Measurements from ENCODE around the gene COL4A2.
"Not testable (repeated sequence)": the region's sequence is repeated elsewhere in the genome, so short reads cannot be mapped to it uniquely, and the experiment has no call there.

COL4A2 gene

DNA sequence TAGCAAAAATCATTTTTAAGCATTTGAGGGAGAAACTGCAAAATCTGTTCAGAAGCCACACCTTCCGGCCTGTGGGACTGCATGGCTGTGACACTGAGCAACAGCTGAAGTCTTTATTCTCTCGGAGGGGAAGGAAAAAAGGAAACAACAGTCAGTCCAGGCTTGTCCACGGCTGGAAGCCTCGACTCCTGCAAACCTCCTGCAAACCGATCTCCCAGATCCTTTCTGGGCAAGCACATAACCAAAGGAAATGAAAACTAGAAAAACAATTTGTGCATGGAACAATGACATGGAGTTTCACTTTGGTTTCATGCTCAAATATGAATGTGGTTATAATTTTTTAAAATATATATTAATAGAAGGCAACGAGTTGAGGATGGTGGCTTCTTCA is 1.1 kb upstream of the COL4A2 start:
- DNase-seq (ENCODE audit: low read depth in 3 of 3, low spot score in 1 of 3), result no peak

DNA sequence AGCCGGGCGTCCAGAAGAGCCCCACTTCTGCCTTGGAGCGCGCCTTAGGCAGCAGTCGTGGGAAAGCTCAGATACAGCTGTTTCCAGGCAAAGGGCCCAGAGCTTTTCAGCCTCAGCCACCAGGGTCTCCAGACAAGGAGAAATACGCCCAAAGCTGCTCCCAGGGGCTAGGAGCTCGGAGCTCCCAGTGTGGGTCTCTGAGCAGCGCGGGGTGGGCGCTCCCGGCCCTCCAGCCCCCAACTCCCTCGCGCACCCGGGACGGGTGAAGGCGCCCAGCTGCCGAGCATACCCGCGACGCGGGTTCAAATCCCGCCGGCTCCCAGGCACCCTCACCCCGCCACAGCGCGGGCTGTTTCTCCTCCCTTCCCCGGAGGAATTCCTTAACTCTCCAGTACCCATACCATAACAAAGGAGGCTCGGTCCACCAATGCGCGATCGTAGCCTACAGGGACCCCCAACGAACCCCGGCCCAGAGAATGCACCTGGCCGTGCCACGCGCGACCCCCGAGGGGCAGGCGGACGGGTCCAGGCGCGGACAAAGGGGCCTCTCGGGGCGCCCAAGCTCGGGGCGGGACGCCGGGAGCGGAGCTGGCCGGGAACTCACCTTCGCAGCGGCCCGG is 634 bp upstream of the COL4A2 start:
- no peak for DNase-seq (ENCODE audit: low read depth in 3 of 3, low spot score in 1 of 3)

DNA sequence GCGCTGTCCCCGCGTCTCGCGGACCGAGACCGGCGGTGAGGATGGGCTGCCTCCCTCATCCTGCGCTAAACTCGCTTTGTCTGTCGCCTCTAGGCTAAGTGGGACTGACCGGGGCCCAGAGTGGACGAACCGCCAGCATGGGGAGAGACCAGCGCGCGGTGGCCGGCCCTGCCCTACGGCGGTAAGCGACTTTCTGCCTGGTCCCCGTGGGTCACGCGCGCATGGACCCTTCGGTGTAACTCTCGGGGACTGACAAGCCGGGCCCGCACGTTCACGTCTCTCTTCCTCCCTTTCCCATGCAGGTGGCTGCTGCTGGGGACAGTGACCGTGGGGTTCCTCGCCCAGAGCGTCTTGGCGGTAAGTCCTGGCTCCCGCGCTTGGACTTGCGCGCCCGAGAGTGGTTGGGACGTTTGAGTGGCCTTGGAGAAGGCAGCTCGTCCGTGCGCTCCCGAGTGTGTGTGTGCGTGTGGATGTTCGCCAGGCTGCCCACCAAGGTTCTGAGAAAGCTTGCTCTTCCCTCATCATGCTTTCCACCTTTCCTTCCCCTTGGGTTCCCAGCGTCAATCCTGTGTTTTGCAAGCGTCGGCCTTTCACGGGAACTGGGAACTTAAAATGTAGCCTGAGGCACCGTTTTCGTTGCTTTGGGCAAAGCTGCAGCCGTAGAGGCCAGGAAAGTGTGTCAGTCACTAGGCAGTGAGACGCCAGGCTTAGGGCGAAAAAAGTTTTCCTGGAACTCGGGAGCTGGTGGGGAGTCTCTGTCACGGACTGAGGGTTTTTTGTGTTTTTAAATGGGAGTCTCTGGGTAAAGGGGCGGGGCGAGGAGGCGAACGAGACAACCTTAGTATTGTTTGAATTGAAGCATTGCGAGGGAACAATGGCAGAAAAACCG is 927 bp downstream of the COL4A2 start:
- DNase-seq (ENCODE audit: low read depth in 3 of 3, low spot score in 1 of 3), result no peak

DNA sequence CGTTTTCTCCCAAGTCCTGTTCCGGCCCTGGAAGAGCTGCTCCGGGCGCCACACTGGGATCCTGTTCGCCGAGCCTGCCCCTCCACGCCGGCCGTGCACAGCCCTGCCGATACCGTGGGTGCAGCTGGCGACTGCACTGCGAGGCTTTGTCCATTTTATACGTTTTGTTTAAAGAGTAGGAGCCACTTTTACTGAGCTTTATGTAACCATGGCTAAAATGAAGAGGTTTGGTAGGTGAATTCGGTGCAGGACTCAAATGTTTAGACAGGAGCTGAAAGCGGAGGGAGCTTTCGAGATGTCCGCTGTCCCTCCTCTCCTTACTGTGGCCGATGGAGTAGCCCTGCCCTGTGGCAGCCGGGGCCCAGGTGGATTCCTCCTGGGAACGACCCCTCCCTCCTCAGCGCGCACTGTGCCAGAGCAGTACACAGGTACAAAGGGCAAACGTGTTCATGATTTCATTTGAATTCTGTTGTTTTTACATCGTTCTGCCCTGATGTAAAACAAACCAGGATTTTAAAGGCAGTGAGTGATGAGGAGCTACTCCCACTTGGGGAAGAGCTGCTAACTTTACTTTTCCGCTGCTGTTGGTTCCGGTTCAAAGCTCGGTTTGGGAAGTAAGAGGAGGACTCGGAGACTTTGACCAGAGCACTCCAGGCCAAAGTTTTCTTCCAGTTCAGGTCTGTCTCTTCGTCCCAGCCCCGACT is 1.7 kb downstream of the COL4A2 start:
- no peak for DNase-seq (ENCODE audit: low read depth in 3 of 3, low spot score in 1 of 3)

DNA sequence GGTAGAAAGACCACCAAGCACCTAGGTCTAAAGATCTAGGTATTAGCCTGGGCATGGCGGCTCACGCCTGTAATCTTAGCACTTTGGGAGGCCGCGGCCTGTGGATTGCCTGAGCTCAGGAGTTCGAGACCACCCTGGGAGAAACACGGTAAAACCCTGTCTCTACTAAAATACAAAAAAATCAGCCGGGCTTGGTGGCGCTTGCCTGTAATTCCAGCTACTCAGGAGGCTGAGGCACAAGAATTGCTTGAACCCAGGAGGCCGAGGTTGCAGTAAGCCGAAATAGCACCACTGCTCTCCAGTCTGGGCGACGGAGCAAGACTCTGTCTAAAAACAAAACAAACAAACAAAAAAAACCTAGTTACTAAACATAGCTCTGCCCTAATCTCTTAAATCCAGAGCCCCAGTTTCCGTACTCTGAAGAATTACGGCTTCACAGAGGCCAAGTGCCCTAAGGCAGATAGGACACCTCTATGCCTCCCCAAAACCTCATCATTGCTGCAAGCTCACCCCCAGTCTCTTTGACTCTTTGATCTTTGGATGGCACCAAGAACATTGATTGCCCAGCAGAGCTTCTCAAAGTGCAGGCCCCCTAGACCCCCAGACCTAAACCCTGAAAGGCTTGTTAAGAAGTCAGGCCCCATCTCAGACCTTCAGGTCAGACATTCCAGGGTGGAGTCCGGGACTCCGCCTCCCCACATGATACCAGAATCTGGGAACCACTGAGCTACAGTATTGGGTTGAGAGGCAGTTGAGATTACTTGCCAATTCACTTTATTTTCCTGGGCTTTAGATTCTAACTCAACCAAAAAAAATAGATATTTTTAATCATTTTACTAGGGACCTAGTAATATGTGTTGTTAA is 2.8 kb downstream of the COL4A2 start:
- no peak for DNase-seq (ENCODE audit: low read depth in 3 of 3, low spot score in 1 of 3)

DNA sequence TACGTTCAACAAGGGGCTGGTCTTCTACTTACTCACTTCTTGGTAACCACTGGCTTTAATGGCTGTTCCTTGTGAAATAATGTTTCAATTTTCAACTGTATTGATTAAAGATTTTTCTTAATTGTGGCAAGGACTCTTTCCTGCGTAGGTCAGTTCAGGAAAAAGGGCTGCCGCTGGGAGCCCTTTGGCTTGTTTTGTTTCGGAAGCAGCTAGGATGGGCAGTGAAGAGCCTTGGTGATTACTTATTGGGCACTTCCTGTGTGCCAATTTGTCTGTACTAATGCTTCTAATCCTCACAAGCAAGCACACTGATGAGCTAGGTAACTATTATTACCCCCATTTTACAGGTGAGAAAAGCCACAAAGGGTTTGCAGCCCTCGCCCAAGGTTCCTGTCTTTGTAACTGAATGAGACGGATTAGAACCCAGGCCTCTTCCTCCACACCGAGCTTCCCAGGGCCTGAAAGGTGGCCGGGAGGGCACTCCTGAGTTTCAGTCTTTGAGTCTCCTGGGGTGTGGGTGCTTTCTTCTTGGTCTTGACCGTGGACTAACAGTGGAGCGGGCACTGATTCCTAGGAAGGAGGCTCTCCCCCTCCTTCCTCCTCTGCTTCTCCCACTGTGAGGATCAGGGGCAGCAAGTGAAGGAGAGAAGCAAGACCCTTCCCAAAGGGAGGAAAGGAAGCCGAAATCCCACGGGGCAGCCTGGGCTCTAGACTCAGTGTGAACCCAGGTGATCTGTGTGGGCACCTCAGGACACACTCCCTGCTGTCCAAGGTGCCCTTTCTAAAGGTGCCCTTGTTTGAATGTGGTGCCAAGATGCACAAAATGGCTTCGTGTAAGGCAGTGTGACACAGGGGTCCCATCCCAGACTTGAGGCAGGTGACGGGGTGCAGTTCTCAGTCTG is 3.7 kb downstream of the COL4A2 start:
- no peak for DNase-seq (ENCODE audit: low read depth in 3 of 3, low spot score in 1 of 3)

DNA sequence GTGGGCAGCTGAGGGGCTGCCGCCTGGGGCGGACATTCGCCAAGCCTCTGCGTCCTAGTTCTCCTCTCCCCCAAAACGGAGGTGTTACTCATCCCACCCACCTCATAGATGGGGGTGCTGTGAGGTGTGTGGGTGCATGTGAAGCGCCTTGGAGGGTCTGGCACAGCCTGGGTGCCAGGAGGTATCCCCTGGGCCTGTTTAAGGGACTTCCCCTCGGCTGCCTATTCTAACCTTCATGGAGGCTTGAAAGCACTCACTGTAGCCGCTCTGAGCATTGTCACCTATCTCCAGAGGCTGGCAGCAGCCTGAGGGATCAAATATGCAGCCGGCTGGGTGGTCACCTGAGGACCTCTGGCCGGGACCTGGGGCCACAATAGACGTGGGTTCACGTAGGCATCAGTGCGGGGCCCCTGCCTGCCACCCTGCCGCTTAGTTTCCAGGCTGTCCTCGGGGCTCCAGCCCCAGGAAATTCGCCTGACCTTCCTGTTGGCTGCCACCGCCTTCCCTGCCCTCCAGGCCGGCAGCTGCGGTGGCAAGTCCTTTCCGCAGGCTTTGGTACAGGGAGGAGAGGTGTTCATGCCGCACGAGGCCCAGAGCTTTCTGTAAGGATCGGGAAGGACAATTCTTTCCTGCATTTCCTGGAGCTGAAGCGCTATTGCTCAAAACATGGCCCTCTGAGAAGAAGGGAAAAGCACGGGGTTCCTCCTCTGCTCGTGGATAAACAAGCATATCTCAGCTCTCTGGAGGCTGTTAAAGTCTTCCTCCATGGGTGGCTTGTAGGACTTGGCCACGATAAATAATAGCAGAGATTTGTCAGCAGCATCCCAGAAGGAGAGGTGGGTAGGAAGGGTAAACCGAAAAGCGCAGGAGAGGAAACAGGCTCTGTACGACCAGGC is 4.6 kb downstream of the COL4A2 start:
- no peak for DNase-seq (ENCODE audit: low read depth in 3 of 3, low spot score in 1 of 3)

DNA sequence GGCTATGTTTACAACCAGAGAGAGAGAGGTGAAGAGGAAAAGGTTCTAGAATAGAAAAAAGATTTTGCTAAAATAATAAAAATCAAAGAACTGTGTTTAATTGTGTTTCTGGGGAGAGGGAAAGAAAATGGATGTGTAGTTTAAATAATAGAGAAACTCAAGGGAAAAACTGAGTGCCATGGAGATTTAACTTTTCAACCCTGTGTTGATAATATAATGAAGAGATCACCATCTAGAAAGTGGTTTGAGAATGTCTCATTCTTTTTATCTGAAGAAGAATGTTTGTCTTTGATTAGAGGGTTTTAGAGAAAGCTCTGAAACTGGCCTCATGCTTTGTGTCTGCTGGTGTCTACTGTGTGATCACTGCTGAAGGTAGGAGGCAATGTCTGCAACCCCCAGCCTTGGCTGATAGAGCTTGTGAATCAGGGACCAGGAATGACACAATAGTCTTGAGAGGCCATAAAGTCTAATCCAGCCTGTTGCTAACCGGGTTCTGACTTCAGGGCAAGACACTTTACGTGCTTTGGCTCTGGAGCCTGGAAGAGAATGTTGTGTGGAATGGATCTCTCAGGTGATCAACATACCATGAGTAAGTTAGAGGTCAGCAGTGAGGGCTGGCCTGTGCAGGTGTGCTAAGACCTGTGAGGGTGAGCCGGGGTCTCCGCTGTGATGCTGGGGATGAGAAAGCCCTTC is 5.4 kb downstream of the COL4A2 start:
- DNase-seq (ENCODE audit: low read depth in 3 of 3, low spot score in 1 of 3), result no peak

DNA sequence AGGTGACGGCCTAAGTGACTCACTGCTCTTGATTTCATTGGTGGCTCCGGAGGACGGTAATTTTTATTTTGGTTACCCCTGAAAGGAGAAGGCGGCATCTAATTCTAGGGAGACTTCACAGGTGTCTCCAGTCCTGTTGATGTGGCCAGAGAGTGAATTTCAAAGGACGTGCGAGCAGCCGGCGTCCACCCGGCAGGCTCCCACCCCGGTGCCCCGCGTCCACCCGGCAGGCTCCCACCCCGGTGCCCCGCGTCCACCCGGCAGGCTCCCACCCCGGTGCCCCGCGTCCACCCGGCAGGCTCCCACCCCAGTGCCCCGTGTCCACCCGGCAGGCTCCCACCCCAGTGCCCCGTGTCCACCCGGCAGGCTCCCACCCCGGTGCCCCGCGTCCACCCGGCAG is 6.2 kb downstream of the COL4A2 start:
- DNase-seq (ENCODE audit: low read depth in 3 of 3, low spot score in 1 of 3), result not testable (repeated sequence)

DNA sequence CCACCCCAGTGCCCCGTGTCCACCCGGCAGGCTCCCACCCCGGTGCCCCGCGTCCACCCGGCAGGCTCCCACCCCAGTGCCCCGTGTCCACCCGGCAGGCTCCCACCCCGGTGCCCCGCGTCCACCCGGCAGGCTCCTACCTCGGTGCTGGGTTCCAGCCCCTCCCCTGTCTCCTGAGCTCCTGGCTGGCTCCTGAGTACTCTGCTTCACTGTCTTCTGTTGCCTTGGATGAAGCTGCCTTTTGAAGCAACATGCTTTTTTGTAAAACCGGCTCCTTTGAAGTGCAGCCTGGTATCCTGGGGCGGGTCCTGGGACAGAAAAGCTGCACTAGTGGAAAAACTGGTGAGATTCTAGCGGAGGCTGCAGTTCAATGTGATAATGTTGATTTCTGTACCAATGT is 6.6 kb downstream of the COL4A2 start:
- DNase-seq (ENCODE audit: low read depth in 3 of 3, low spot score in 1 of 3), result not testable (repeated sequence)

DNA sequence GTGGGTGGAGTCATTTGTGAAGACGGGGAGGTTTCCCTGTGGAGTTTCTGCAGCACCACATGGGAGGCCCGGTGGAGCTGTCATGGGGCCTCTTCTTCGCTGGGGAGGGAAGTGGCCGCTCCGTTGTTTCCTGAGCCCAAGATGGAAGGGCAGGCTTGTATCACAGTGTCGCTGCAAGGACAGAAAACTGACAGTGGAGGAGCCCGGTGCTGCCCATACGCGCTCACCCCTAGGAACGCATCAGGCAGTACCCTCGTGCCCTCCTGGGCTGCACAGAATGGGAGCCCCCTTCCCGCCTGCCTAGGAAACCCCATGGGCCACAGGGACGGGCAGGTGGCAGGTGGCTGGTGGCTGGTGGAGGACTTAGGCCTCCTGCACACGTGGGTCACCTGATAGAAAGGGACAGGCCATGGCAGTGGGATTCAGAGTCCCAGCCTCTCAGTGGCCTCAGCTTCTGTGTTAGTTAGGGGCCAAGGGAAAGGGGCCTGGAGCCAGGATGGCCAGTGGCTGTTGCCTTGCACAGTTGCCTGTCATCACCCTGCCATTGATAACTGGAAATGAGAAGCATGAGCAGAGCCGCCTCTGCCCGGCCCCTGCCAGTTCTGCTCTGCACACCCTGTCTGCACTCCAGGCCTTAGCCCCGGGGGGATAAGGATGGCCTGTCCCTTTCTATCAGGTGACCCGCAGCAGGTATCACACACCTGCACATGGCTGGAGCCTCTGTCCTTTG is 7.6 kb downstream of the COL4A2 start:
- DNase-seq (ENCODE audit: low read depth in 3 of 3, low spot score in 1 of 3), result no peak

DNA sequence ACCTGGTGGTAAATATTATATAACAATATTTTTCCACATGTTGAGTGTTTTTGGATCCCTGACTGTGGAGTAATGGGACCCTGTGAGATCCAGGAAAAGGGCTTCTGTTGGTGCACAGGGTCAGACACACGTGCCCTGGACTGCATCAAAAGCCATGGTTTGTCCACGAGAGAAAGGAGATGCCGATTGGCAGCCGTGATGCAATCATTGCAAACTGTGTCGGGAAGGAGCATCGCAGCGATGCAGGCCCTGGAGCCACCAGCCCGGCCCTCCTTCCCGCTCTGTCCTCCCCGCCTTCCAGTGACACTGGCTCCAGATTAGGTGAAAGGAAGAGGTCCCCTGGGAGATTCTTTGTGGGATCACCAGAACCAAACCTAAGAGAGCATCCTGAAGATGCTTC is 9.1 kb downstream of the COL4A2 start:
- DNase-seq (ENCODE audit: low read depth in 3 of 3, low spot score in 1 of 3), result no peak

DNA sequence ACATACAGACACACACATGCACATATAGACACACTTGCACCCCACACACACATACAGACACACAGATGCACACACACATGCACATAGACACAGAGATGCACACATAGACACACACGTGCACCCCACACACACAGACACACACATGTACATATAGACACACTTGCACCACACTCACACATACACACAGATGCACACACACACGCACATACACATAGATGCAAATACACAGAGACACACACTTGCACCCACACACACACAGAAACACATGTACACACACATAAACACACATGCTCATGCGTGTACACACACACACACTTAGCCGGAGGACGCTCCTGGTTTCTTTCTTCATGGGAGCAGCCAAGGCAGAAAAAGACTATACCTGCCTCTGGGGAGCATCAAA is 10.0 kb downstream of the COL4A2 start:
- DNase-seq (ENCODE audit: low read depth in 3 of 3, low spot score in 1 of 3), result no peak

DNA sequence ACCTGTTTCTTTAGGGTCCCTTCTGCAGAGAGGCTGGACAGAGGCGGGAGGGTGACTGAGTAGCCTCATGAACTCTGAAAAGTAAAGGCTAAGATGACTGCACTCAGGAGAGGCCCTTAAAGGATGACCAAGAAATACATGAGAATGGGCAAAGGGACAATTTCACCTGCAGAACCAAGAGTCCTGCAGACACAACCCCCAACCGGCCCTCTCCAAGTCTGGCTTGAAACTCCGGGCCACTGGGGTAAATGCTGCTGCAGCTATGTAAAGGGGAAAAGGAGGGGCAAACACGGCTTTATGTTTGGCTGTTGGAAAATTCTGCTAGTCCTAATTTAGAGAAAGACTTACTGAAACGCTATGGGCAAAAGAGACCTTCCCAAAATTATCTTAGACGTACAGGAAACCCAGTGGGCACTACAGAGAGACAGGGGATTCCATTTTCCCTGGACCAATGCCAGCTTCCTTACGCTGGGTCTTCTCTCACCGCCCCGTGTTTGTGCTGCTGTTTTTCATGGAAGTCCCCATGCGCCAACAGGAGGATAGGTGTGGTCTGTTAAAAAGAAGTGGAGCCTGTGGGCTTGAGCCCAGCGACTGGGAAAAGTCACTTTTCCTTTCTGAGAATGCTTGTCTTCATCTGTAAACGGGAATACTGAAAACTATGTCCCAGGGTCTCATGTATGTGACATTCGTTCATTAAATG is 10.6 kb downstream of the COL4A2 start:
- no peak for DNase-seq (ENCODE audit: low read depth in 3 of 3, low spot score in 1 of 3)

DNA sequence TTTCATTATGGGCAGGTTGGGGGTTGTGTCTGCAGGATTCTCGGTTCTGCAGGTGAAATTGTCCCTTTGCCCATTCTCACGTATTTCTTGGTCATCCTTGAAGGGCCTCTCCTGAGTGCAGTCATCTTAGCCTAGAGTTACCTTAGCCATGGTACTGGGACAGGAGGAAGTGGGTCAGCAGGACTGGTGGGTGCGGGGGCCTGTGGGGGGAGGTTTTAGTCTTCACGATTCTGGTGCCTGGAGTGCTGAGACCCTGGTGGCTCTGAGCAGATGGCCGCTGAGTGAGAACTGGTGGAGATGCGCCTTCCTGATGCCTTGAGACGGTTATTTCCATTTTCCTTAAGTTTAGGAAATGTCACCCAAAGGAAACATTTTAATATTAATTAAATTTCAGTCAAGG is 11.8 kb downstream of the COL4A2 start:
- DNase-seq (ENCODE audit: low read depth in 3 of 3, low spot score in 1 of 3), result no peak

DNA sequence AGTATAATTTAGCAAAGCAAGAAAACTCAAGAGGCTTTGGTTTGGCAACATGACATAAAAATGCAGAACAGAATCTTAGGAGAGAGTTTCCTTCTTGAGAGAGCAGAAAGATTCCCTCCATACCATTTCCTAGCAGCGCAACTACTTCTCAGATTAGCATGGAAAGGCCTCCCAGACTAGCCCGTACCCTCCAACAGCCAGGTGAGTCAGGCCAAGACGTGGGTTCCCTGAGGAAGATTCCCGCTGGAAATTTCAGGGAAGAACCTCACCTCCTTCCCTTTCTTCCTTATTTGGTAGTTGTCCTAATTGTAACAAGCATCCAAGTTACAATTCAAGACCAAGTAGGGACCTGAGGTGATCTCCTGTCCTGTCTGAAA is 12.3 kb downstream of the COL4A2 start:
- no peak for DNase-seq (ENCODE audit: low read depth in 3 of 3, low spot score in 1 of 3)

DNA sequence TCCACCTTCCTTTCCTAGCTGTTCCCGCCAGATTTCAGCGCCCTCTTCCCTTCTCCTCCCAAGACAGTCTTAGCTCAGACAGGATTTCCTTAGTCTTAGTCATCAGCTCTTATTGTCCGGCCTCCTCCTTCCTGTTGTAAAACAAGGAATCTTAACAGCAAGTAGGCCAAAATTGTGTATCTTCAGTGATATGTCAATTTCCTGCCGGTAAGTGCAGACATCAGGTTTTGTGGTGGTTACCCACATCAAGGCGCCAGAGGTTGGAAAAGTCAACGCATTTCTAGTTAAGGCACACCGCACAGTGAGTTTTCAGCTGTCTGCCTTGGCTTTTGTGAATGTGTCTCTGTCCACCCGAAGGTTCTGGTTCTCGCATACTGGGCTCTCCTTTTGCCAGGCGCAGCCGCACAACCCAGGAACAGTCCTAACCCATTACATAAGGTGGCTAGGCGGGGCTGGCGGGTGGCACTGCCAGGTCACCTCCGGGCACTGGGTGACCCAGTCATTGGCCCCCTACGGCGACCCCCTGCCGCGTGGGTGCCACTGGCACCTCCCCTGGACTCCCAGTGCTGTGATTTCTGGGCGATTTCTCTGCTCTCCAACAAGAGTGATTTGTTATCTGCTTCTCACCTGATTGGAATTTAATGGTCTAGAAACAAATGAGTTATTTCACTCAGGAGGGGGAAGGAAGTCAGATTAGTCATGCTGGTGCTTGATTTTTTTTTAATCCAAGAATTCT is 12.9 kb downstream of the COL4A2 start:
- no peak for DNase-seq (ENCODE audit: low read depth in 3 of 3, low spot score in 1 of 3)

Data from stimulated activated CD4-positive, alpha-beta T cell treated with anti-CD3 and anti-CD28 coated beads, TNF-alpha, amount 100 ng/mL, for 1 hour (primary cell).